NT2/D1 (cell line): ENCODE data around the gene RUVBL1.

Experiments used
- DNase-seq: peaks from one replicate; pipeline ENCODE4 v3.0.0-alpha.2; 2011; ENCODE audit warnings: low read depth, low spot score
- H3K27me3 ChIP-seq: 2 replicates; pipeline ENCODE4 v1.6.0; 2011; ENCODE audit warnings: mild to moderate bottlenecking; ENCODE audit not compliant: insufficient read length, insufficient read depth
- H3K36me3 ChIP-seq: 2 replicates; pipeline ENCODE4 v1.6.1; 2011; ENCODE audit warnings: mild to moderate bottlenecking, low read length, mixed read lengths; ENCODE audit not compliant: insufficient read depth, insufficient read length
- H3K4me1 ChIP-seq: 2 replicates; pipeline ENCODE4 v1.5.1; 2011; ENCODE audit not compliant: insufficient read depth, insufficient read length
- H3K4me3 ChIP-seq: 2 replicates; pipeline ENCODE4 v1.5.1; 2011; ENCODE audit warnings: low read depth; ENCODE audit not compliant: insufficient read length
- H3K9ac ChIP-seq: 2 replicates; pipeline ENCODE4 v1.6.0; 2011; ENCODE audit warnings: low read depth; ENCODE audit not compliant: insufficient read length
- H3K9me3 ChIP-seq: 2 replicates; pipeline ENCODE4 v1.5.1; 2011; ENCODE audit warnings: mild to moderate bottlenecking, low read length; ENCODE audit not compliant: insufficient read depth
- SUZ12 ChIP-seq: IDR thresholded peaks from 2 replicates; pipeline ENCODE4 v1.6.1; 2011; ENCODE audit not compliant: insufficient read length, insufficient read depth; ENCODE audit errors: extremely low read depth
- YY1 ChIP-seq: IDR thresholded peaks from 2 replicates; pipeline ENCODE4 v1.6.1; 2011; ENCODE audit not compliant: insufficient read length, insufficient read depth
- ZNF274 ChIP-seq: IDR thresholded peaks from 2 replicates; pipeline ENCODE4 v1.6.1; 2011; ENCODE audit warnings: mild to moderate bottlenecking, low read depth, low read length

Gene RUVBL1

GRCh38 chr3:128095222-128095703 lies 28.3 kb downstream of the RUVBL1 start:
- Histone ChIP-seq H3K9me3 (no peaks in the 10 kb centered on the region), H3K9ac (peak overlapping the region; percentile 5), H3K4me1 (peaks cover 15% of the 10 kb centered on the region), H3K36me3 (peaks cover 95% of the 10 kb centered on the region), H3K4me3 (no peak overlapping the region), H3K27me3 (no peaks in the 10 kb centered on the region)
- TF ChIP-seq SUZ12, result no peak
- TF ChIP-seq ZNF274, result no peak
- TF ChIP-seq YY1, result no peak
- peak; percentile 57 for DNase-seq

- H3K9ac ChIP-seq, result peak overlapping the region; percentile 5
- DNase-seq, result no peak
- TF ChIP-seq ZNF274, result no peak
- no peak for TF ChIP-seq YY1
- no peak for TF ChIP-seq SUZ12
- no peaks in the 10 kb centered on the region for H3K27me3 ChIP-seq
- H3K4me3 ChIP-seq, result no peak overlapping the region
- peaks cover 89% of the 10 kb centered on the region for H3K36me3 ChIP-seq
- no peaks in the 10 kb centered on the region for H3K9me3 ChIP-seq
- peaks cover 15% of the 10 kb centered on the region for H3K4me1 ChIP-seq
Measured at GRCh38 chr3:128094295-128095151, 29.1 kb downstream of the RUVBL1 start.

GRCh38 chr3:128091586-128091985 lies 32.0 kb downstream of the RUVBL1 start:
- Histone ChIP-seq H3K9ac (no peak overlapping the region), H3K36me3 (peaks cover 84% of the 10 kb centered on the region), H3K4me1 (peaks cover 7% of the 10 kb centered on the region), H3K9me3 (no peaks in the 10 kb centered on the region), H3K4me3 (no peak overlapping the region), H3K27me3 (no peaks in the 10 kb centered on the region)
- no peak for TF ChIP-seq ZNF274
- no peak for TF ChIP-seq YY1
- no peak for TF ChIP-seq SUZ12
- no peak for DNase-seq

GRCh38 chr3:128089135-128089534 lies 34.5 kb downstream of the RUVBL1 start:
- TF ChIP-seq YY1, result no peak
- TF ChIP-seq ZNF274, result no peak
- TF ChIP-seq SUZ12, result no peak
- no peaks in the 10 kb centered on the region for H3K27me3 ChIP-seq
- H3K4me1 ChIP-seq, result peaks cover 2% of the 10 kb centered on the region
- H3K4me3 ChIP-seq, result no peak overlapping the region
- H3K9ac ChIP-seq, result no peak overlapping the region
- peaks cover 86% of the 10 kb centered on the region for H3K36me3 ChIP-seq
- DNase-seq, result no peak
- H3K9me3 ChIP-seq, result no peaks in the 10 kb centered on the region

- no peak for DNase-seq
- no peak overlapping the region for H3K9ac ChIP-seq
- peaks cover 5% of the 10 kb centered on the region for H3K4me1 ChIP-seq
- TF ChIP-seq YY1 (no peak), SUZ12 (no peak), ZNF274 (no peak)
- peaks cover 92% of the 10 kb centered on the region for H3K36me3 ChIP-seq
- no peaks in the 10 kb centered on the region for H3K27me3 ChIP-seq
- no peaks in the 10 kb centered on the region for H3K9me3 ChIP-seq
- H3K4me3 ChIP-seq, result no peak overlapping the region
Measured at GRCh38 chr3:128084675-128085021, 39.0 kb downstream of the RUVBL1 start.

- Histone ChIP-seq H3K27me3 (no peaks in the 10 kb centered on the region), H3K9me3 (no peaks in the 10 kb centered on the region), H3K9ac (no peak overlapping the region), H3K4me1 (peaks cover 5% of the 10 kb centered on the region), H3K4me3 (no peak overlapping the region), H3K36me3 (peaks cover 93% of the 10 kb centered on the region)
- no peak for DNase-seq
- TF ChIP-seq YY1, result no peak
- TF ChIP-seq SUZ12, result no peak
- no peak for TF ChIP-seq ZNF274
Measured at GRCh38 chr3:128083980-128084674, 39.5 kb downstream of the RUVBL1 start.

- H3K36me3 ChIP-seq, result peaks cover 97% of the 10 kb centered on the region
Measured at GRCh38 chr3:128083396-128083795, 40.2 kb downstream of the RUVBL1 start.

More at GRCh38 chr3:128083396-128083795, 40.2 kb downstream of the RUVBL1 start:
- Histone ChIP-seq H3K27me3 (no peaks in the 10 kb centered on the region), H3K9me3 (no peaks in the 10 kb centered on the region), H3K9ac (no peak overlapping the region), H3K4me3 (no peak overlapping the region), H3K4me1 (peaks cover 5% of the 10 kb centered on the region)
- TF ChIP-seq SUZ12 (no peak), ZNF274 (no peak), YY1 (no peak)
- DNase-seq, result no peak
